GM12872 (cell line): Measurements from ENCODE around the gene PPARGC1A.

ENCODE experiments used
- TF ChIP-seq, protein P1 (sequence below): IDR thresholded peaks from 3 replicates; pipeline ENCODE4 v1.5.1; 2011; ENCODE audit warnings: low read depth, mild to moderate bottlenecking, low read length, moderate library complexity; ENCODE audit not compliant: insufficient read depth

Gene PPARGC1A

DNA sequence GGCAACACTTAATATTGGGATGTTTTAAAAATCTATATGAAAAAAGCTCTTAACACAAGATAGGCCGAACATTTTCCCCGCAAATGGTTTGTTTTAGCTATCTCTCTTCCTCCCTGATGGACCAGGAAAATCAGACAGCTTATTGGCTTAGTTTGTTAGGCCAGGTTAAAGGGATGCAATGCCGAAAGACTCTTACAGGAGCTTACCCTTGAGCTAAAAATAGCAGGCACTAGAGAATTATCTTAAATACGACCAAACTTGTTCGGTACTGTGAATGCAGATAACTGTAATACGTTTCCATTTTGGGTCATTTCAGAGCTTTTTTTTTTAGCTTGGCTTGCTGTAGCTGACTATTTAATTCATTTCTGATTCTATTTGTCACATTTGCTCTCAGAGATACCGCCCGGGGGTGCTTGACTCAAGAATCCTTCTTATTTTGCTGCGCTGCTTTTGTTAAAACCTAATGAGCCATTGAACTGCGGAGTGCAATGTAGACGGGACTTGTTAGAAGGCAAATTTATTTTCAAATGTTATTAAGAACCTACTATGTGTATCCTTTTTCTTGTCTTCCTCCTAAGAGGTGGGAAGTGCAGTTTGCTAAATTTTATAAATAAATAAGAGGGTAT, 23.3 kb downstream of the PPARGC1A start:
- TF ChIP-seq, protein P1, sequence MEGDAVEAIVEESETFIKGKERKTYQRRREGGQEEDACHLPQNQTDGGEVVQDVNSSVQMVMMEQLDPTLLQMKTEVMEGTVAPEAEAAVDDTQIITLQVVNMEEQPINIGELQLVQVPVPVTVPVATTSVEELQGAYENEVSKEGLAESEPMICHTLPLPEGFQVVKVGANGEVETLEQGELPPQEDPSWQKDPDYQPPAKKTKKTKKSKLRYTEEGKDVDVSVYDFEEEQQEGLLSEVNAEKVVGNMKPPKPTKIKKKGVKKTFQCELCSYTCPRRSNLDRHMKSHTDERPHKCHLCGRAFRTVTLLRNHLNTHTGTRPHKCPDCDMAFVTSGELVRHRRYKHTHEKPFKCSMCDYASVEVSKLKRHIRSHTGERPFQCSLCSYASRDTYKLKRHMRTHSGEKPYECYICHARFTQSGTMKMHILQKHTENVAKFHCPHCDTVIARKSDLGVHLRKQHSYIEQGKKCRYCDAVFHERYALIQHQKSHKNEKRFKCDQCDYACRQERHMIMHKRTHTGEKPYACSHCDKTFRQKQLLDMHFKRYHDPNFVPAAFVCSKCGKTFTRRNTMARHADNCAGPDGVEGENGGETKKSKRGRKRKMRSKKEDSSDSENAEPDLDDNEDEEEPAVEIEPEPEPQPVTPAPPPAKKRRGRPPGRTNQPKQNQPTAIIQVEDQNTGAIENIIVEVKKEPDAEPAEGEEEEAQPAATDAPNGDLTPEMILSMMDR = no peak

DNA sequence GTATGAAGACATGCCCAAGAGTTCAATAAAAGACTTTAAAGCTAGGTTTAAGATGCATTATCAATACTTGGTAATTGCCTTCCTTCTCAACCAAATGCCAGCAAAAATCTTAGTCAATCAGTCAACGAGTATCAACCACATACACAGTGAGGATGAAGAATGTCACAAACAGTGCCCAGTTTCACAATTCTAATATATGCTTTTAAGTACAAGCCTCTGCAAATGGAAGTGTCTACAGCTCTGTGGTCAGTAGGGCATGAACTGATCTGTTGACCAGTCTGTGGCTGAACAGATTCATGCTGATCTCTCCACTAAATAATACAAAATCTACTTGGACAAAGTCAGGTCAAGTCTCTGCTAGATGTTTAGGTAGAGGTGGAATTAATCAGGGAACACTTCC, 27.9 kb downstream of the PPARGC1A start:
- TF ChIP-seq, protein P1 = no peak

DNA sequence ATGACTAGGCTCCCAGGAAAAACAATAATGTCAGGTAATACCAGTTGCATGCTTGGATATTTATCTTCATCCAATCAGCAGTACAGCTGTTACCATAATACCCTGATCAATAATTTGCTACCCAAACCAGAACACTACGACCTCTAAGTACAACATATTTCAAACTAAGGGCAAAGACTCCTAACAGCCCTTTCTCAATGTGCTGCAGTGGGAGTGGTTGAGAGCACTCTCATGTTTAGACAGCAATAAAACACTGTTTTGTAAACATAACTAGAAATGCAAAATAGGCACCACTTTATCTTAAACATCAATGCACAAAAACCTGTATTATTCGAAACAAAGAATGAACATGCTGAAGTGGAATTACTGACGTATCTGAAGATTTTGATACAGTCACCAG, 28.9 kb downstream of the PPARGC1A start:
- TF ChIP-seq, protein P1 = no peak

- TF ChIP-seq, protein P1 = no peak
Measured at GRCh38 chr4:23857367-23857959, 32.4 kb downstream of the PPARGC1A start.

DNA sequence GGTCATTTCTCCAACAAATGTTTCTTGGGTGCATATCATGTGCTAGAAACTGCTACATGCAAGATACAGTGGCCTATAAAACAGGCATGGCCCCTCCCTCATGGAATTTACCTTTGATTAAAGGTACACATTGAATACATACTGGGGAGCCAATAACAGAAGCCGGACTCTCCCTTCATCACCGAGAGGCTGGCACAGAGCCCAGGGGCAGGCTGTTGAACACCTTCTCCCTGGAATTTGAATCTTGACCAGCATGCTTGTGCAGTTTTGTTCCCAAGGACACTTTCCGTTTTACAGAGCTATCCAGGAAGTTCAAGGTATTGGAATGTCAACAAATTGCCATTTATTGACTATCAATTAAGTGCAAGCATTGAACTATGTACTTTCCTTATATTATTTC, 33.2 kb downstream of the PPARGC1A start:
- TF ChIP-seq, protein P1 = no peak

- TF ChIP-seq, protein P1 = no peak
Measured at GRCh38 chr4:23855912-23856605, 33.8 kb downstream of the PPARGC1A start.

DNA sequence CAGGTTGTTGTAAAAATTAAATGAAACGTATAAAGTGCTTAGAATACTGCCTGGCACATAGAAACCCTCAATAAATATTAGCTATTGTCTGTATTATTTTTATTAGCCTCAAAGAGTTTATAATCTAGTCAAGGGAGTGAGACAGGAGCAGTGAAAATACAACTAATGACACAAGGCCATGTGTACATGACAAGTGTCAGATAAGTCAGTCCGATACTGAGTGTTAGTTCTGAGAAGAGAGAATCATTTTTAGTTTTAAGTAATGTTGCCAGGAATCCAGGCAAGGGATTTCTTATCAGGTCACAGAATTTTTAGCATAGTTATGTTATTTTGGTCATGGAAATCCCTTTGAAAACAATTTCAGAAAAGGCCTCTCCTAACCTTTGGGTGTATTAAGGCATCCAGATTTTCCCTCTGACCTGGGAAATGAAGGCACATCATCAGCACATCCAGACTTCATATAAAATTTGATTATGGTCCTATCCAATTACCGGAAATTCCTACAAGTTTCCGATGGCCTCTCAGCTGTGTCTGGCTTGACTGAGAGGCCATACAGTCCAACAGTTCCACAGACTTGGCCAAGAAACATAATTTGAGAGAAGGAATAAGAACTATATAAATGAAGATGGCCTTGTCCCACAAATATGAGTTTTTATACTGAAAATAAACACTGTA, 35.7 kb downstream of the PPARGC1A start:
- TF ChIP-seq, protein P1 = no peak
